WTC11 (cell line): Measurements from ENCODE around the gene BACE2. TPM values are rescaled to one million over a fixed set of nuclear protein-coding genes. Genes with fewer than 3 reads are reported as not detected.

Experiments
- ATAC-seq: fragments of 200-7000 bp; cut with Tn5 transposase; 2 replicates; pipeline ENCODE4 v1.10.0; 2021; ENCODE audit warnings: mild to moderate bottlenecking, moderate library complexity
- CTCF ChIA-PET: fragments of 300-600 bp; sonication (Branson Sonifier 250); formaldehyde crosslinking; loops from one replicate; lab custom pipeline; 2021; ENCODE audit warnings: antibody characterized with exemption; lab: Charles Lee
- POLR2A ChIA-PET: fragments of 350-600 bp; sonication (Branson Sonifier 250); formaldehyde crosslinking; loops from one replicate; lab custom pipeline; 2021; ENCODE audit warnings: antibody characterized with exemption; lab: Charles Lee
- DNase-seq: peaks from one replicate; pipeline ENCODE4 v3.0.0; 2021; ENCODE audit warnings: low spot score
- H3K27ac Mint-ChIP-seq: 2 replicates; pipeline ENCODE4 v1.8.0; 2021; ENCODE audit warnings: mixed read lengths
- H3K27me3 Mint-ChIP-seq: 2 replicates; pipeline ENCODE4 v1.8.0; 2021; ENCODE audit warnings: low read depth, mild to moderate bottlenecking, moderate library complexity, mixed read lengths
- H3K36me3 Mint-ChIP-seq: 2 replicates; pipeline ENCODE4 v1.8.0; 2021; ENCODE audit warnings: mixed read lengths
- H3K4me1 Mint-ChIP-seq: 2 replicates; pipeline ENCODE4 v1.8.0; 2022; ENCODE audit warnings: mixed read lengths
- H3K4me3 Mint-ChIP-seq: 2 replicates; pipeline ENCODE4 v1.8.0; 2021; ENCODE audit warnings: mild to moderate bottlenecking, moderate library complexity, mixed read lengths
- H3K9me3 Mint-ChIP-seq: 2 replicates; pipeline ENCODE4 v1.8.0; 2021; ENCODE audit warnings: mixed read lengths
- ATF1 ChIP-seq: sonication (generic); formaldehyde crosslinking; IDR thresholded peaks from 2 replicates; pipeline ENCODE4 v1.8.1; 2023; ENCODE audit warnings: mild to moderate bottlenecking, moderate library complexity, missing genetic modification reagents
- CBFB ChIP-seq: sonication (generic); formaldehyde crosslinking; IDR thresholded peaks from 2 replicates; pipeline ENCODE4 v1.8.1; 2022; ENCODE audit warnings: mild to moderate bottlenecking, low read depth, missing genetic modification reagents
- E2F4 ChIP-seq: sonication (generic); formaldehyde crosslinking; IDR thresholded peaks from 2 replicates; pipeline ENCODE4 v1.8.1; 2022; ENCODE audit warnings: low read depth, mild to moderate bottlenecking, moderate library complexity, missing genetic modification reagents, borderline replicate concordance
- ESRRA ChIP-seq: sonication (generic); formaldehyde crosslinking; IDR thresholded peaks from 2 replicates; pipeline ENCODE4 v1.8.1; 2022; ENCODE audit warnings: mild to moderate bottlenecking, missing genetic modification reagents, borderline replicate concordance
- FOXK1 ChIP-seq: sonication (generic); formaldehyde crosslinking; IDR thresholded peaks from 2 replicates; pipeline ENCODE4 v1.8.0; 2022; ENCODE audit warnings: mild to moderate bottlenecking, moderate library complexity, missing genetic modification reagents
- JAZF1 ChIP-seq: fragments of 250-450 bp; sonication (Bioruptor Pico); IDR thresholded peaks from 2 replicates; pipeline ENCODE4 v1.9.0; 2021; ENCODE audit warnings: moderate library complexity, mild to moderate bottlenecking, inconsistent platforms
- KAT7 ChIP-seq: sonication (generic); formaldehyde crosslinking; IDR thresholded peaks from 2 replicates; pipeline ENCODE4 v1.8.1; 2023; ENCODE audit warnings: missing genetic modification reagents, mild to moderate bottlenecking, borderline replicate concordance
- SOX15 ChIP-seq: fragments of 250-450 bp; sonication (Bioruptor Pico); IDR thresholded peaks from 2 replicates; pipeline ENCODE4 v1.9.0; 2021; ENCODE audit warnings: mild to moderate bottlenecking
- USF1 ChIP-seq: sonication (generic); formaldehyde crosslinking; IDR thresholded peaks from 2 replicates; pipeline ENCODE4 v1.8.0; 2022; ENCODE audit warnings: mild to moderate bottlenecking, missing genetic modification reagents
- ZMAT4 ChIP-seq: fragments of 250-450 bp; sonication (Bioruptor Pico); IDR thresholded peaks from 2 replicates; pipeline ENCODE4 v1.9.0; 2021; ENCODE audit warnings: mild to moderate bottlenecking
- ZNF138 ChIP-seq: sonication (generic); formaldehyde crosslinking; conservative IDR thresholded peaks from 2 replicates; pipeline ENCODE4 v1.8.1; 2022; ENCODE audit warnings: mild to moderate bottlenecking, moderate library complexity, missing genetic modification reagents
- ZNF317 ChIP-seq: sonication (generic); formaldehyde crosslinking; IDR thresholded peaks from 2 replicates; pipeline ENCODE4 v1.8.1; 2023; ENCODE audit warnings: low read depth, mild to moderate bottlenecking, moderate library complexity, missing genetic modification reagents, borderline replicate concordance
- ZNF396 ChIP-seq: fragments of 250-450 bp; sonication (Bioruptor Pico); IDR thresholded peaks from 2 replicates; pipeline ENCODE4 v1.8.0; 2021; ENCODE audit warnings: mild to moderate bottlenecking, moderate library complexity, borderline replicate concordance
- ZNF416 ChIP-seq: fragments of 250-450 bp; sonication (Bioruptor Pico); IDR thresholded peaks from 2 replicates; pipeline ENCODE4 v1.9.0; 2021; ENCODE audit warnings: mild to moderate bottlenecking, inconsistent platforms
- ZNF425 ChIP-seq: fragments of 250-450 bp; sonication (Bioruptor Pico); conservative IDR thresholded peaks from 2 replicates; pipeline ENCODE4 v1.9.0; 2021; ENCODE audit warnings: mild to moderate bottlenecking
- ZNF512 ChIP-seq: sonication (generic); formaldehyde crosslinking; IDR thresholded peaks from 2 replicates; pipeline ENCODE4 v1.8.1; 2022; ENCODE audit warnings: missing genetic modification reagents, borderline replicate concordance
- total RNA-seq: library from RNA; stranded (reverse); gene quantifications from 3 replicates; pipeline ENCODE4 v1.2.3, GENCODE V29; 2021
- TF ChIP-seq, protein P1 (sequence below): sonication (generic); formaldehyde crosslinking; IDR thresholded peaks from 2 replicates; pipeline ENCODE4 v1.8.0; 2022; ENCODE audit warnings: mild to moderate bottlenecking, missing genetic modification reagents

BACE2 gene
- total RNA-seq, 1 experiment from 2014 or later: 9.8 TPM

DNA sequence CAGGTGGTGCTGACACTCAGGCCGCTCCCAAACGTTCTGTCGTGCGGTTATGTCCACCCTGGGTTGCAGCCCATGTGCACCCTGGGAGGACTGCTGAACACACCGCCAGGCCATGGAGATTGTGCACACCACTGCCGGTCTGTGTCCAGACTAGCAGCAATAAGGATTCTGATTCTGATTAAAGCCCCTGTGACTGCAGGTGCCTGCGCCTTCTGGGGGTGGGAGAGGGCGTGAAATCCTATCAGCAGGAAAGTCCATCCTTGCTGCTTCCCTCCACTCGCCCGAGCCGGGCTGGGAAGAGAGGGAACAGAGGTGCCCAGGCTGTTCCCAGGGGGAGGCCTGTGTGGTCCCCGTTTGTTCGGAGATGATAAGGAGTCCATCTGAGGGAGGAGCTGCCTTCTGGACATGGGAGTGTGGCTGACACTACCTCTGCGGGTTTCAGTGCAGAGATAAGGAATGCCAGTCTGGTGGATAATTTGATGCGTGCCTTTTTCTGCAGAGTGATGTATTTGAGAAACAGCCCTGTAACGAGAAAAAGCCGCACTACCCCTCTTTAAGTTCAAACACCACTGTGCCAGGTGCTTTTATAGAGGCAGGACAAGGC is 41.2 kb downstream of the BACE2 start:
- no peaks in the 10 kb centered on the region; the same call in 1 of the 2 replicates for H3K36me3 Mint-ChIP-seq
- TF ChIP-seq ESRRA (CRISPR knock-in tag) (no peak), KAT7 (CRISPR knock-in tag) (no peak)
- POLR2A ChIA-PET: no interaction called here
- H3K27ac Mint-ChIP-seq: no peak overlapping the region
- no peaks in the 10 kb centered on the region for H3K9me3 Mint-ChIP-seq
- no peak for DNase-seq
- no peak for ATAC-seq
- peaks cover 14% of the 10 kb centered on the region for H3K4me1 Mint-ChIP-seq
- H3K27me3 Mint-ChIP-seq: no peaks in the 10 kb centered on the region
- CTCF ChIA-PET: no interaction called here
- no peak overlapping the region for H3K4me3 Mint-ChIP-seq

- H3K27ac Mint-ChIP-seq: no peak overlapping the region
- ATAC-seq (peak; percentile 28; the same call in 1 of the 2 replicates), DNase-seq (no peak)
- no peak overlapping the region for H3K4me3 Mint-ChIP-seq
- POLR2A ChIA-PET: no interaction called here
- CTCF ChIA-PET: interaction anchor here (1.2 kb wide), 1 partner anchor 9 kb away, joined by 3 read pairs; no protein-coding TSS in a partner anchor
- peaks cover 14% of the 10 kb centered on the region for H3K4me1 Mint-ChIP-seq
- no peaks in the 10 kb centered on the region for H3K27me3 Mint-ChIP-seq
- TF ChIP-seq ZNF425 (CRISPR knock-in tag): no peak
- TF ChIP-seq, protein P1, sequence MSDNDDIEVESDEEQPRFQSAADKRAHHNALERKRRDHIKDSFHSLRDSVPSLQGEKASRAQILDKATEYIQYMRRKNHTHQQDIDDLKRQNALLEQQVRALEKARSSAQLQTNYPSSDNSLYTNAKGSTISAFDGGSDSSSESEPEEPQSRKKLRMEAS (CRISPR knock-in tag): no peak
- TF ChIP-seq FOXK1: no peak
- no peak for TF ChIP-seq ZNF138
- TF ChIP-seq CBFB (CRISPR knock-in tag): no peak
- TF ChIP-seq ZNF317 (CRISPR knock-in tag): no peak
- TF ChIP-seq E2F4 (CRISPR knock-in tag): no peak
- no peak for TF ChIP-seq ZNF416 (CRISPR knock-in tag)
- no peak for TF ChIP-seq SOX15 (CRISPR knock-in tag)
- H3K9me3 Mint-ChIP-seq: no peaks in the 10 kb centered on the region
- no peaks in the 10 kb centered on the region; the same call in 1 of the 2 replicates for H3K36me3 Mint-ChIP-seq
Measured at GRCh38 chr21:41210426-41211059, 42.6 kb downstream of the BACE2 start.

DNA sequence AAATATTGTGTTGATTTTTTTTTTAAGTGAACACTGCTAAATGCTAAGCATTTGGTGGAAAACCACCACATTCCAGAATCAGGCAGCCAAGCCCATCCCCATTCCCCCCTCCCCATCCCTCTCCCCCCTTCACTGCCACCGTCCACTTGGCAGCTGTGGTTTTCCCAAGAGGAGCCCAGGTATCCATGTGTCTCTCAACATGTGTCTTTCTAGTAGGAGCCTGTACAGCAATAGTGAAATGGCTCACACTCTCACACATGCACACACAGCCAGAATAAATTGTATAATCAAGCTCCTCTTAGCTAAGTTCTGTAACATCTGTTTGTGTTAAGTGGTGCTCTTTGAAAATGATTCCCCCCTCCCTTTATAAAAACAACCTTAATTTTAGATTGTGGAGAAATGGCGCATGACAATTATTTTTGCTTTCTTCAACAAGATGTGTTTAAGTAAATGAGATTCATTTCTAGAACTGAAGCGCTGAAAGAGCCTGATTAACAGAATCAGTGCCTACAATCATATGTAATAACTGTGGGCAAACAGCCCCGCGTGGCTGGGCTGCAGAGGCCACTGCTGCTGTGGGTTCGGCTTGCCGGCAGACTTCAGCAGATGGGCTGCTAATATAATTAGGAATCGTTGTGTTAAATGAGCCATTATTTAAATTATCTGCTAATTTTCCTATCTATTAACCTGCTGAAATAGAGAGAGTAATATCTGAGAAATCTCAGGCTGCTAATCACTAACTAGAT is 43.3 kb downstream of the BACE2 start:
- DNase-seq (no peak), ATAC-seq (no peak)
- peaks cover 14% of the 10 kb centered on the region for H3K4me1 Mint-ChIP-seq
- POLR2A ChIA-PET: no interaction called here
- no peaks in the 10 kb centered on the region; the same call in 1 of the 2 replicates for H3K36me3 Mint-ChIP-seq
- H3K4me3 Mint-ChIP-seq: no peak overlapping the region
- no peak overlapping the region for H3K27ac Mint-ChIP-seq
- CTCF ChIA-PET: interaction anchor here (1.2 kb wide), 1 partner anchor 10 kb away, joined by 3 read pairs; no protein-coding TSS in a partner anchor
- H3K27me3 Mint-ChIP-seq: no peaks in the 10 kb centered on the region
- H3K9me3 Mint-ChIP-seq: no peaks in the 10 kb centered on the region
- no peak for TF ChIP-seq E2F4 (CRISPR knock-in tag)
- no peak for TF ChIP-seq USF1 (CRISPR knock-in tag)
- TF ChIP-seq ZNF396 (CRISPR knock-in tag): no peak
- TF ChIP-seq ZNF512 (CRISPR knock-in tag): no peak
- TF ChIP-seq ZMAT4 (CRISPR knock-in tag): no peak
- no peak for TF ChIP-seq ATF1 (CRISPR knock-in tag)
- no peak for TF ChIP-seq JAZF1 (CRISPR knock-in tag)
